NK-92 treated with Interleukin-12 subunit alpha and Interleukin-12 subunit beta, amount 100 ng/mL, for 24 hours (cell line): ENCODE results near the gene OR8S1.

Experiments used
- DNase-seq: peaks from one replicate; lab custom pipeline; 2025; lab: John Stamatoyannopoulos, UW

OR8S1 gene

DNA sequence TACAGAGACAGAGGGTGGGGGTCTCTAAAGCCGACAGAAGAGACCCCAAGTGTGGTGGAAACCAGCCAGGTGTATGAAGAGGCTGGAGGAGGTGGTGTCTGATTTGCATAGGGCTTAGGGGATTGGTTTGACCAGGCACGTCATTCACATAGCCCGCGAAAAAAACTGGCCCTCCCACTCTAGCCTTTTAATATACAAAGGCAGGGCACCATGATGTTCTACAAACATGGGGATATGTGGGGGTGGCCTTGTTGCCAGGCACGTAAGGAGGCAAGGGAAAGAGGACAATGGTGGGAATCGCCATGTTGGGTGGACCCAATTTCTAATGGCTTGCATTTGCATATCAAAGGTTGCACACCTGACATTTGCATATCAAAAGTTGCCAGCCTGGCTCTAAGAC lies 31.2 kb downstream of the OR8S1 start:
- DNase-seq, result no peak

DNA sequence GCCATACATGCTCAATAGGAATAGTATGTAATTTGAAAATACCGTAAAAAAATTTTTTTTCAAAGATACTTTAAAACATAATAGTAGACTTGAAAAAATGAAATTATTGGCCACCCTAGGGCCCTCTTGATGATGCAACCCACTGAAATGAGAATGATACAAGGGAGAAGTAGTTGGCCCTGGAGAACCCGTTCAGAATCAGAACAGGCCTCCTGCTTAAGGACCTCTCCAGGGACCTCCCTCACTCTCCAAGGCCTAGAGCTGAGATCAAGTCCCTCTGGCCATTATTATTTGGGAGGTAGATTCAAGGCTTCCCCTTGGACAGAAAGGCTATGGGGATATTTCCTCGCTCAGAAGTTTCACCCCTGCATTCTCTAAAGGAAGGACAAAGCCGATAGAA lies 32.5 kb downstream of the OR8S1 start:
- no peak for DNase-seq

DNA sequence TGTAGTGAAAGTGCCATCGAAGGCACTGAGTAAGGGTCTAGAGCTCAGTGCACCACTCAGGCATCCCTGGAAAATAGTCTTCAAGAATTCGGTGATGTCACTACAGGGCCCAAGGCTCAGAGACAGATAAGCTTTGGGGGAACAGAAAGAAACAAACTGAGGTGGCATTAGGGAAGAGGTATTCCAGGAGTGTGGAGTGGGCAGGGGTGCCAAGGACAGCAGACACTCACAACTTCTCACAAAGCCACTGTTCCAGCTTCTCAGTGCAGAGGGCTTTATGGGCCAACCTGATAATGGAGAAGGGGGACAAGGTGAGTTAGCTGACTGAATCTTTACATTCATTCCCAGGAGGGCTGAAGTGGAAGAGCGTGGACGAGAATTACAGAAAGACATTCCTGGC lies 42.3 kb downstream of the OR8S1 start:
- DNase-seq, result no peak

DNA sequence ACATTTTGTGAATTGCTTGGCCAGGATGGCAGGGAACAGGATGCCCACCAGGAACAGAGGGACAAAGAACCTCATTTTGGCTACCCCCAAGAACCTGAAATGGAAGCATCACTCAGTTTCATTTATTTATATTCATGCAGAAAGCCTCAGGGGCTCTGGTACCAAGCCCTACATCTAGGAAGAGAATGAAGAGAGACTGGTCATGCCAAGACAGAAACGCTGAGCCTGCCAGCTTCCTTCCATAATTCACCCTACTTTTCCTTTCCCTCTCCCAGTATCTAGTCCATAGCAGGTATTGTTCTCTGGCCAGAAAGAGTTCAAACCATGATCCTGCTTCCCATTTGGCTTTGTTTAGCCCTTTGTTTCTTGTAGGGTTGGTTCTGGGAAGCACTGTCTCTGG lies 44.5 kb downstream of the OR8S1 start, which contains the start of gene LALBA:
Gene LALBA, minus strand, starts transcription at position 101 of the 400 bp plus-strand sequence. Its CDS starts 26 bp downstream, at position 75.
- DNase-seq, result no peak

DNA sequence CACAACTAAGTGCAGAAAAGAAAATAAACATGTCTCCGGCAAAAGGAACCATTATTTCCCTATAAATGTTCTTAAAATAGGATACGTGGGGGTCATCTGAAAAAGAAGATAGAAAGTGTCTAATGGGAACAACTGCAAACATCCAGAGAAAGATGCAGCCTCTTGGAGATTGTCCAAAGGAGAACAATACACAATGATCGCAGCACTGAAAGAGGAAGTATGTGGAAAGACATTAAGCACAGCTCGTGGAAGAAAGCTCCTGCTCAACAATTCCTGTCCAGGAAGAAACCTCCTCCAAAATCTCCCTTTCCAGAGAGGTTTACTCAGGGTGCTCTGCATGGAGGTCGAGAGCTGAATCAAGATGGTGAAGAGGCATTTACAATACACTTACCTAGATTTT lies 46.9 kb downstream of the OR8S1 start:
- no peak for DNase-seq
